CD4-positive, alpha-beta T cell (primary cell): ENCODE measurements around the gene KIF5A. TPM values are rescaled to one million over a fixed set of nuclear protein-coding genes. Genes with fewer than 3 reads are reported as not detected.
"Not testable (repeated sequence)": the region's sequence is repeated elsewhere in the genome, so short reads cannot be mapped to it uniquely, and the experiment has no call there.

Experiments
- ATAC-seq: fragments of 200-7000 bp; cut with Tn5 transposase; one replicate; pipeline ENCODE4 v1.10.0; 2022; ENCODE audit warnings: mild to moderate bottlenecking; ENCODE audit not compliant: poor library complexity
- CTCF ChIA-PET: fragments of 350-600 bp; sonication (Branson Sonifier 250); formaldehyde crosslinking; loops from one replicate; lab custom pipeline; 2021; ENCODE audit warnings: antibody characterized with exemption, inconsistent platforms; lab: Charles Lee
- POLR2A ChIA-PET: fragments of 350-600 bp; sonication (Branson Sonifier 250); formaldehyde crosslinking; loops from one replicate; lab custom pipeline; 2021; ENCODE audit warnings: antibody characterized with exemption, inconsistent platforms; lab: Charles Lee
- DNase-seq, 14 experiments: peaks; one replicate each; pipeline ENCODE4 v3.0.0-alpha.2; 2013 to 2020; ENCODE audit warnings: mixed read lengths in 2 of 14
- H3K27ac ChIP-seq, 2 donors: one replicate each; pipeline versions ENCODE4 v1.5.1 to v1.7.0; 2013; ENCODE audit warnings: low read length in 2 of 2, low read depth in 1 of 2, mild to moderate bottlenecking in 1 of 2
- H3K27me3 ChIP-seq, 2 experiments: 1 replicate in 1 of 2; 2 replicates in 1 of 2; pipeline versions ENCODE4 v1.6.1 to v1.7.0; 2013; ENCODE audit warnings: low read length in 2 of 2, control low read depth in 1 of 2, mild to moderate bottlenecking in 1 of 2, moderate library complexity in 1 of 2; ENCODE audit not compliant: insufficient read depth in 2 of 2, control insufficient read depth in 1 of 2
- H3K36me3 ChIP-seq: one replicate; pipeline ENCODE4 v1.6.1; 2013; ENCODE audit warnings: low read length, control low read depth; ENCODE audit not compliant: insufficient read depth
- H3K4me1 ChIP-seq: one replicate; pipeline ENCODE4 v1.6.1; 2013; ENCODE audit warnings: low read length, control low read depth; ENCODE audit not compliant: insufficient read depth
- H3K4me3 ChIP-seq: one replicate; pipeline ENCODE4 v1.5.1; 2013; ENCODE audit warnings: mild to moderate bottlenecking, low read length, moderate library complexity
- H3K9me3 ChIP-seq, 2 experiments: 1 replicate in 1 of 2; 2 replicates in 1 of 2; pipeline versions ENCODE4 v1.6.1 to v1.7.0; 2013; ENCODE audit warnings: low read length in 2 of 2, mild to moderate bottlenecking in 2 of 2, control low read depth in 1 of 2, moderate library complexity in 1 of 2; ENCODE audit not compliant: control insufficient read depth in 1 of 2, insufficient read depth in 1 of 2
- H3K27ac Mint-ChIP-seq: one replicate; pipeline ENCODE4 v1.8.0; 2020; ENCODE audit warnings: mixed read lengths
- H3K27me3 Mint-ChIP-seq: one replicate; pipeline ENCODE4 v1.8.0; 2021; ENCODE audit warnings: mixed read lengths
- H3K36me3 Mint-ChIP-seq: one replicate; pipeline ENCODE4 v1.8.0; 2021; ENCODE audit warnings: low read depth, mixed read lengths
- H3K4me1 Mint-ChIP-seq: one replicate; pipeline ENCODE4 v1.8.0; 2021; ENCODE audit warnings: low read depth, mixed read lengths
- H3K4me3 Mint-ChIP-seq: one replicate; pipeline ENCODE4 v1.8.0; 2020; ENCODE audit warnings: mild to moderate bottlenecking, mixed read lengths
- H3K9me3 Mint-ChIP-seq: one replicate; pipeline ENCODE4 v1.8.0; 2020; ENCODE audit warnings: mixed read lengths
- intact Hi-C, 2 experiments: fragments of 100-400 bp; cut with DNase I in 1 of 2; cut with micrococcal nuclease in 1 of 2; formaldehyde crosslinking; loops; one replicate each; pipeline versions ENCODE4 v1.15.1 to v1.9.0; 2023 to 2025; cut with DNase I, micrococcal nuclease
- total RNA-seq, 174 experiments: library from RNA in 2 of 174; stranded (reverse) in 2 of 174; gene quantifications; one replicate each; pipeline ENCODE4 v1.2.3 and lab custom pipeline; 2021 to 2026
- TF ChIP-seq, protein P1 (sequence below): fragments of 200-600 bp; IDR thresholded peaks from one replicate; pipeline ENCODE4 v1.8.0; 2022; ENCODE audit warnings: antibody characterized with exemption, mild to moderate bottlenecking

KIF5A gene
- total RNA-seq, 2 experiments from 2014 or later, result 0.39 to 0.47 TPM

DNA sequence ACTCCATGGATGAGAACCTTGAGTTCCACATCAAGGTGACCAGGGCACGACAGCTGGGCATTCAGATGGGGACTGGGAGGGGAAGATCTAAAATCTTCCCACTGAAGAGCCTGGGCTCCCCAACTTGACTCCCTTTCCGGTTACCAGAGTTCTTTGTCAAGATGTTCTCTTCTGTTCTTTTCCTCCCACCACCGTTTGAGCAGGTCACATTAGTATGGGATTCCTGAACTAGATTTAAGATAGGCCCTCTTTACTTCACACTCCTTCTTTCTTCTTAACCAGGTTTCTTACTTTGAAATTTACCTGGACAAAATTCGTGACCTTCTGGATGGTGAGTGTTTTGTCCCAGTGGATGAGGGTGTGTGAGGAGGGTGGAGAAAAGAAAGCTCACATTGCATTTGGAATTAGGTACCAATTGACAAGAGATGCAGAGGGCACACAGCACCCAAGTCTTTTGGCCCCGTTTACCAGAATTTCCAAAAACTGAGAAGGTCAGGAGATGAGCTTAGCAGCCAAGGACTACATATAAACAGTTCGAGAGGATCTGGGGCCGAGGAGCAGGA, 14.4 kb downstream of the KIF5A start:
- no peak overlapping the region for H3K4me3 ChIP-seq
- POLR2A ChIA-PET, result no interaction called here
- Mint-ChIP-seq H3K27me3 (peaks cover 11% of the 10 kb centered on the region), H3K36me3 (peaks cover 2% of the 10 kb centered on the region), H3K4me1 (no peaks in the 10 kb centered on the region), H3K9me3 (no peaks in the 10 kb centered on the region), H3K4me3 (no peak overlapping the region), H3K27ac (no peak overlapping the region)
- DNase-seq, result no peak
- no peaks in the 10 kb centered on the region for H3K27me3 ChIP-seq
- H3K4me1 ChIP-seq, result no peaks in the 10 kb centered on the region
- no peak overlapping the region for H3K27ac ChIP-seq
- TF ChIP-seq, protein P1, sequence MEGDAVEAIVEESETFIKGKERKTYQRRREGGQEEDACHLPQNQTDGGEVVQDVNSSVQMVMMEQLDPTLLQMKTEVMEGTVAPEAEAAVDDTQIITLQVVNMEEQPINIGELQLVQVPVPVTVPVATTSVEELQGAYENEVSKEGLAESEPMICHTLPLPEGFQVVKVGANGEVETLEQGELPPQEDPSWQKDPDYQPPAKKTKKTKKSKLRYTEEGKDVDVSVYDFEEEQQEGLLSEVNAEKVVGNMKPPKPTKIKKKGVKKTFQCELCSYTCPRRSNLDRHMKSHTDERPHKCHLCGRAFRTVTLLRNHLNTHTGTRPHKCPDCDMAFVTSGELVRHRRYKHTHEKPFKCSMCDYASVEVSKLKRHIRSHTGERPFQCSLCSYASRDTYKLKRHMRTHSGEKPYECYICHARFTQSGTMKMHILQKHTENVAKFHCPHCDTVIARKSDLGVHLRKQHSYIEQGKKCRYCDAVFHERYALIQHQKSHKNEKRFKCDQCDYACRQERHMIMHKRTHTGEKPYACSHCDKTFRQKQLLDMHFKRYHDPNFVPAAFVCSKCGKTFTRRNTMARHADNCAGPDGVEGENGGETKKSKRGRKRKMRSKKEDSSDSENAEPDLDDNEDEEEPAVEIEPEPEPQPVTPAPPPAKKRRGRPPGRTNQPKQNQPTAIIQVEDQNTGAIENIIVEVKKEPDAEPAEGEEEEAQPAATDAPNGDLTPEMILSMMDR, result no peak
- CTCF ChIA-PET, result no interaction called here
- no peaks in the 10 kb centered on the region for H3K36me3 ChIP-seq
- intact Hi-C loops, result no loop called here
- no peak for ATAC-seq
- H3K9me3 ChIP-seq, result no peaks in the 10 kb centered on the region

DNA sequence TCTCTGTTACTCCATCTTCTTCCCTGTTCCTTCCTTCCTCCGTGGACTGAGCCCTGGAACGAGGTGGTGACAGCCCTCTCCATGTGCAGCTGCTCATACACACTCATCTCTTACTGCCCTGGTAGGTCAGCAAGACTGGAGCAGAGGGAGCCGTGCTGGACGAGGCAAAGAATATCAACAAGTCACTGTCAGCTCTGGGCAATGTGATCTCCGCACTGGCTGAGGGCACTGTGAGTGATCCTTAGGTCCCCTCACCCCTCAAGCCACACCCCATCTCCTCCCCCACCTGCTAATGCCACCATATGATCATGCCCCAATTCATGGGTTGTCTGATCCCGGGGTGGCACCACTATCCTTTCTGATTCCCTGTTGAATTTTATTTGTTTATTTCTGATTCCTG, 19.0 kb downstream of the KIF5A start:
- TF ChIP-seq, protein P1, result no peak
- Histone ChIP-seq H3K4me1 (no peaks in the 10 kb centered on the region), H3K4me3 (no peak overlapping the region), H3K27ac (no peak overlapping the region), H3K27me3 (no peaks in the 10 kb centered on the region), H3K9me3 (no peaks in the 10 kb centered on the region), H3K36me3 (no peaks in the 10 kb centered on the region)
- no peak for ATAC-seq
- ChIA-PET CTCF (no interaction called here), POLR2A (no interaction called here)
- intact Hi-C loops, result no loop called here
- Mint-ChIP-seq H3K27ac (no peak overlapping the region), H3K36me3 (peaks cover 4% of the 10 kb centered on the region), H3K9me3 (no peaks in the 10 kb centered on the region), H3K27me3 (peaks cover 5% of the 10 kb centered on the region), H3K4me3 (no peak overlapping the region), H3K4me1 (no peaks in the 10 kb centered on the region)
- no peak for DNase-seq

DNA sequence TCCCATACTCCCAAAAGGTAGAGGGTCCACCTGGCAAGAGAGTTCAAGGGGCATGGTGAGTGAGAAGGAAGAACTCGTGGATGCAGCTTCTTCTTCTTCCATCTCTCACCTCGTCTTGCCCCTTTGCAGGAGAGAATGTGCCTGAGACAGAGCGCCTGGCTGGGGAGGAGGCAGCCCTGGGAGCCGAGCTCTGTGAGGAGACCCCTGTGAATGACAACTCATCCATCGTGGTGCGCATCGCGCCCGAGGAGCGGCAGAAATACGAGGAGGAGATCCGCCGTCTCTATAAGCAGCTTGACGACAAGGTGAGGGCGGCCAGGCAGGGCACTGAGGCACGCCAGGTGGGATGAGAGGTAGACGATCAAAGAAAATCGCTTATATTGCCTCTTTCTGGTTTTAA, 20.0 kb downstream of the KIF5A start:
- no peak for ATAC-seq
- no peaks in the 10 kb centered on the region for H3K9me3 Mint-ChIP-seq
- no peaks in the 10 kb centered on the region for H3K4me1 Mint-ChIP-seq
- CTCF ChIA-PET, result no interaction called here
- no peak overlapping the region for H3K27ac Mint-ChIP-seq
- H3K4me1 ChIP-seq, result no peaks in the 10 kb centered on the region
- TF ChIP-seq, protein P1, result no peak
- POLR2A ChIA-PET, result no interaction called here
- intact Hi-C loops, result no loop called here
- H3K36me3 ChIP-seq, result no peaks in the 10 kb centered on the region
- H3K27me3 Mint-ChIP-seq, result no peaks in the 10 kb centered on the region
- no peak overlapping the region for H3K27ac ChIP-seq
- H3K4me3 Mint-ChIP-seq, result no peak overlapping the region
- DNase-seq, result no peak
- H3K4me3 ChIP-seq, result no peak overlapping the region
- H3K27me3 ChIP-seq, result no peaks in the 10 kb centered on the region
- H3K9me3 ChIP-seq, result no peaks in the 10 kb centered on the region
- peaks cover 4% of the 10 kb centered on the region for H3K36me3 Mint-ChIP-seq

GRCh38 chr12:57570438-57570837, 20.6 kb downstream of the KIF5A start:
- POLR2A ChIA-PET, H3K9me3 Mint-ChIP-seq, ATAC-seq, H3K4me3 Mint-ChIP-seq, H3K4me3 ChIP-seq, H3K4me1 ChIP-seq, H3K27ac ChIP-seq, H3K4me1 Mint-ChIP-seq, H3K36me3 Mint-ChIP-seq, H3K27ac Mint-ChIP-seq, H3K36me3 ChIP-seq, H3K27me3 ChIP-seq, DNase-seq, H3K9me3 ChIP-seq, intact Hi-C loops, H3K27me3 Mint-ChIP-seq: not testable (repeated sequence)
- CTCF ChIA-PET, result interaction anchor here (0.8 kb wide), 1 partner anchor 13 kb away, joined by 3 read pairs; no protein-coding TSS in a partner anchor
